OCI-LY3 (cell line): ENCODE data around the gene CGB2.

Source experiments
- EZH2phosphoT487 ChIP-seq: fragments of 200-600 bp; shearing (Covaris generic); IDR thresholded peaks from 2 replicates; pipeline ENCODE4 v1.6.1; 2018; ENCODE audit warnings: antibody characterized with exemption, mixed run types, low read depth
- TF ChIP-seq, protein P1 (sequence below): fragments of 200-600, 300-600 bp; sonication (generic); IDR thresholded peaks from 2 replicates; pipeline ENCODE4 v1.5.1; 2014; ENCODE audit warnings: antibody characterized with exemption, low read length, low read depth

DNA sequence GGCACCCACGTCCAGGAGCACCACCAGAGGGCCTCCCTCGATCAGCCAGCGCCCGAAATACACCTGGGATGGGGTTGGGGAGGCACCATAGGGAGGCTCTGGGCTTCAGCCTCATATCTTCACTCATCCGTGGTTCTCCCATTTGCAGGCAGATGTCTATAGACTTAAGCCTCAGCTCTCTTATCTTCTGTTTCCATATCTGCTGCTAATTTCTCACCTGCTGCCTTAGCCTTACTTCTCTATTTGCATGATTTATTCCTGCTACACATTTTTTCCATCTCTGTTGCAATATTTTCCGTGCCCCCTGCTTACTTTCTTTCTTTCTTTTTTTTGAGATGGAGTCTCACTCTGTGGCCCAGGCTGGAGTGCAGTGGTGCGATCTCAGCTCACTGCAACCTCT is 44.4 kb upstream of the CGB2 start:
- TF ChIP-seq, protein P1, sequence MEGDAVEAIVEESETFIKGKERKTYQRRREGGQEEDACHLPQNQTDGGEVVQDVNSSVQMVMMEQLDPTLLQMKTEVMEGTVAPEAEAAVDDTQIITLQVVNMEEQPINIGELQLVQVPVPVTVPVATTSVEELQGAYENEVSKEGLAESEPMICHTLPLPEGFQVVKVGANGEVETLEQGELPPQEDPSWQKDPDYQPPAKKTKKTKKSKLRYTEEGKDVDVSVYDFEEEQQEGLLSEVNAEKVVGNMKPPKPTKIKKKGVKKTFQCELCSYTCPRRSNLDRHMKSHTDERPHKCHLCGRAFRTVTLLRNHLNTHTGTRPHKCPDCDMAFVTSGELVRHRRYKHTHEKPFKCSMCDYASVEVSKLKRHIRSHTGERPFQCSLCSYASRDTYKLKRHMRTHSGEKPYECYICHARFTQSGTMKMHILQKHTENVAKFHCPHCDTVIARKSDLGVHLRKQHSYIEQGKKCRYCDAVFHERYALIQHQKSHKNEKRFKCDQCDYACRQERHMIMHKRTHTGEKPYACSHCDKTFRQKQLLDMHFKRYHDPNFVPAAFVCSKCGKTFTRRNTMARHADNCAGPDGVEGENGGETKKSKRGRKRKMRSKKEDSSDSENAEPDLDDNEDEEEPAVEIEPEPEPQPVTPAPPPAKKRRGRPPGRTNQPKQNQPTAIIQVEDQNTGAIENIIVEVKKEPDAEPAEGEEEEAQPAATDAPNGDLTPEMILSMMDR, result no peak
- TF ChIP-seq EZH2phosphoT487, result no peak
